Loucy (cell line): Measurements from ENCODE around the gene ANO6.
A peak's percentile ranks its signal among the peaks of the same experiment; 100 is the strongest.

Experiments
- H2AFZ ChIP-seq: fragments of 200-600 bp; sonication (generic); 2 replicates; pipeline ENCODE4 v1.6.0; 2016; ENCODE audit warnings: antibody characterized with exemption, mild to moderate bottlenecking, low read length, moderate library complexity
- H3F3A ChIP-seq: fragments of 200-600 bp; 2 replicates; pipeline ENCODE4 v1.6.0; 2016; ENCODE audit warnings: antibody characterized with exemption, low read depth, mild to moderate bottlenecking
- H3K27me3 ChIP-seq: fragments of 200-600 bp; sonication (generic); 2 replicates; pipeline ENCODE4 v1.6.1; 2014; ENCODE audit warnings: low read length, mild to moderate bottlenecking; ENCODE audit not compliant: insufficient read depth, poor library complexity, severe bottlenecking
- H3K36me3 ChIP-seq: fragments of 200-600 bp; sonication (generic); 2 replicates; pipeline ENCODE4 v1.6.1; 2016; ENCODE audit warnings: low read length; ENCODE audit not compliant: insufficient read depth
- H3K4me1 ChIP-seq: fragments of 200-600 bp; sonication (generic); 2 replicates; pipeline ENCODE4 v1.5.1; 2014; ENCODE audit warnings: low read length, mild to moderate bottlenecking; ENCODE audit not compliant: insufficient read depth, poor library complexity, severe bottlenecking
- H3K4me2 ChIP-seq: fragments of 200-600 bp; sonication (generic); 2 replicates; pipeline ENCODE4 v1.6.0; 2014; ENCODE audit warnings: antibody characterized with exemption, low read length, low read depth, mild to moderate bottlenecking; ENCODE audit not compliant: poor library complexity, severe bottlenecking
- H3K4me3 ChIP-seq: fragments of 200-600 bp; sonication (generic); 2 replicates; pipeline ENCODE4 v1.5.1; 2014; ENCODE audit warnings: low read length, mild to moderate bottlenecking, mixed read lengths; ENCODE audit not compliant: poor library complexity, severe bottlenecking
- H3K79me2 ChIP-seq: fragments of 200-600 bp; sonication (generic); 2 replicates; pipeline ENCODE4 v1.6.1; 2014; ENCODE audit warnings: low read length; ENCODE audit not compliant: insufficient read depth
- H3K9ac ChIP-seq: fragments of 200-600 bp; sonication (generic); 2 replicates; pipeline ENCODE4 v1.6.0; 2014; ENCODE audit warnings: mild to moderate bottlenecking, low read depth, low read length, moderate library complexity; ENCODE audit not compliant: poor library complexity, severe bottlenecking
- H3K9me2 ChIP-seq: fragments of 200-600 bp; sonication (generic); replicated peaks from 2 replicates; pipeline ENCODE4 v1.6.1; 2016; ENCODE audit warnings: low read depth, low read length, mixed read lengths
- H3K9me3 ChIP-seq: fragments of 200-600 bp; sonication (generic); 2 replicates; pipeline ENCODE4 v1.6.1; 2014; ENCODE audit warnings: mild to moderate bottlenecking, antibody characterized with exemption, low read length, low read depth; ENCODE audit not compliant: insufficient read depth
- H4K20me1 ChIP-seq: fragments of 200-600 bp; sonication (generic); 2 replicates; pipeline ENCODE4 v1.6.0; 2014; ENCODE audit warnings: antibody characterized with exemption, low read length, mild to moderate bottlenecking; ENCODE audit not compliant: insufficient read depth, poor library complexity, severe bottlenecking
- EZH2phosphoT487 ChIP-seq: fragments of 200-600 bp; IDR thresholded peaks from 2 replicates; pipeline ENCODE4 v1.6.1; 2018; ENCODE audit warnings: antibody characterized with exemption, mild to moderate bottlenecking, moderate library complexity, borderline replicate concordance
- TF ChIP-seq, protein P1 (sequence below): fragments of 200-600 bp; sonication (generic); conservative IDR thresholded peaks from 2 replicates; pipeline ENCODE4 v1.5.1; 2014; ENCODE audit warnings: mild to moderate bottlenecking, antibody characterized with exemption, low read length

The ANO6 gene

DNA sequence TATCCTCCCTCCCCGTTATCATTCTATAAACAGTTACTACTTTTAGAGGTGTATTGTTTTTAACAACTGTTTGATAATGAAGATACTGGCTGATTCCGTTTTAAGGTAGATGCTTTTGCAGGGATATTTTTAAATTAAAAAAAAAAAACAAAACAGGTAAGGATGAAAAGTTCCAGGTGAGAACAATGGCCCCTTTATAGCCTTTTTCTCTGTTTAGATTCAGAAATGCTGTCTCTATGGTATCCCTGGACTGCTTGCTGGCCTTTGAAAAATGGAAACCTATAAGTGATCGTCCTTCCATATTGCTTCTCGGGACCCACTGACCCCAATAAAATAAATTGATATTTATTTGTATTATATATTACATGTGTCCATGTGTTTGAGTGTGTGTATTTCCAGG, 23.2 kb upstream of the ANO6 start:
- H3K27me3 ChIP-seq = no peaks in the 10 kb centered on the region
- TF ChIP-seq, protein P1, sequence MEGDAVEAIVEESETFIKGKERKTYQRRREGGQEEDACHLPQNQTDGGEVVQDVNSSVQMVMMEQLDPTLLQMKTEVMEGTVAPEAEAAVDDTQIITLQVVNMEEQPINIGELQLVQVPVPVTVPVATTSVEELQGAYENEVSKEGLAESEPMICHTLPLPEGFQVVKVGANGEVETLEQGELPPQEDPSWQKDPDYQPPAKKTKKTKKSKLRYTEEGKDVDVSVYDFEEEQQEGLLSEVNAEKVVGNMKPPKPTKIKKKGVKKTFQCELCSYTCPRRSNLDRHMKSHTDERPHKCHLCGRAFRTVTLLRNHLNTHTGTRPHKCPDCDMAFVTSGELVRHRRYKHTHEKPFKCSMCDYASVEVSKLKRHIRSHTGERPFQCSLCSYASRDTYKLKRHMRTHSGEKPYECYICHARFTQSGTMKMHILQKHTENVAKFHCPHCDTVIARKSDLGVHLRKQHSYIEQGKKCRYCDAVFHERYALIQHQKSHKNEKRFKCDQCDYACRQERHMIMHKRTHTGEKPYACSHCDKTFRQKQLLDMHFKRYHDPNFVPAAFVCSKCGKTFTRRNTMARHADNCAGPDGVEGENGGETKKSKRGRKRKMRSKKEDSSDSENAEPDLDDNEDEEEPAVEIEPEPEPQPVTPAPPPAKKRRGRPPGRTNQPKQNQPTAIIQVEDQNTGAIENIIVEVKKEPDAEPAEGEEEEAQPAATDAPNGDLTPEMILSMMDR = no peak
- no peak for TF ChIP-seq EZH2phosphoT487
- peak overlapping the region; percentile 6 for H3K4me2 ChIP-seq

GRCh38 chr12:45200491-45201043, 15.3 kb upstream of the ANO6 start:
- Histone ChIP-seq H3K9me2 (no peaks in the 10 kb centered on the region), H2AFZ (peak overlapping the region; percentile 75), H3K4me3 (peak overlapping the region; percentile 72), H3K36me3 (no peaks in the 10 kb centered on the region), H3K9me3 (no peaks in the 10 kb centered on the region), H3K9ac (peak overlapping the region; percentile 68), H4K20me1 (no peaks in the 10 kb centered on the region), H3K4me2 (peak overlapping the region; percentile 95), H3K4me1 (peaks cover 21% of the 10 kb centered on the region), H3F3A (no peaks in the 10 kb centered on the region), H3K27me3 (no peaks in the 10 kb centered on the region), H3K79me2 (peaks cover 7% of the 10 kb centered on the region; the same call in 1 of the 2 replicates)
- TF ChIP-seq EZH2phosphoT487 = no peak
- TF ChIP-seq, protein P1 = no peak

More for the DNA sequence above, 23.2 kb upstream of the ANO6 start:
- no peak overlapping the region for H2AFZ ChIP-seq
- H3K4me1 ChIP-seq = peaks cover 8% of the 10 kb centered on the region
- H3F3A ChIP-seq = no peaks in the 10 kb centered on the region
- no peaks in the 10 kb centered on the region for H4K20me1 ChIP-seq
- no peaks in the 10 kb centered on the region for H3K9me2 ChIP-seq
- no peak overlapping the region for H3K9ac ChIP-seq
- no peaks in the 10 kb centered on the region for H3K9me3 ChIP-seq
- H3K79me2 ChIP-seq = no peaks in the 10 kb centered on the region
- no peaks in the 10 kb centered on the region; the same call in 1 of the 2 replicates for H3K36me3 ChIP-seq
- no peak overlapping the region for H3K4me3 ChIP-seq

GRCh38 chr12:45203767-45204166, 12.1 kb upstream of the ANO6 start:
- Histone ChIP-seq H3K9me2 (no peaks in the 10 kb centered on the region), H3K4me2 (no peak overlapping the region), H3K27me3 (no peaks in the 10 kb centered on the region), H3K4me3 (no peak overlapping the region), H3F3A (no peaks in the 10 kb centered on the region), H3K36me3 (no peaks in the 10 kb centered on the region), H3K9ac (no peak overlapping the region), H2AFZ (no peak overlapping the region), H3K79me2 (peaks cover 7% of the 10 kb centered on the region; the same call in 1 of the 2 replicates), H4K20me1 (no peaks in the 10 kb centered on the region), H3K9me3 (no peaks in the 10 kb centered on the region), H3K4me1 (peaks cover 25% of the 10 kb centered on the region)
- TF ChIP-seq, protein P1 = no peak
- no peak for TF ChIP-seq EZH2phosphoT487
